LNCaP clone FGC (cell line): ENCODE results near the gene NBL1.

Experiments used
- DNase-seq: peaks from one replicate; pipeline ENCODE4 v3.0.0-alpha.2; 2011; ENCODE audit warnings: low read depth
- H3K4me3 ChIP-seq: 2 replicates; pipeline ENCODE4 v1.5.1; 2011; ENCODE audit warnings: mild to moderate bottlenecking, low read depth, low read length, control low read depth
- CTCF ChIP-seq: IDR thresholded peaks from 2 replicates; pipeline ENCODE4 v1.5.1; 2012; ENCODE audit warnings: mild to moderate bottlenecking; ENCODE audit not compliant: control insufficient read depth, insufficient read depth; ENCODE audit errors: extremely low read depth

NBL1 gene

GRCh38 chr1:19605967-19606366, 38.1 kb upstream of the NBL1 start:
- no peak overlapping the region for H3K4me3 ChIP-seq
- TF ChIP-seq CTCF: no peak
- DNase-seq: no peak

- no peak overlapping the region; the same call in 1 of the 2 replicates for H3K4me3 ChIP-seq
- peak; percentile 59 for DNase-seq
- TF ChIP-seq CTCF: no peak
Observed at GRCh38 chr1:19606817-19607642, 37.1 kb upstream of the NBL1 start.

- DNase-seq: no peak
Observed at GRCh38 chr1:19608232-19608631, 35.9 kb upstream of the NBL1 start.

GRCh38 chr1:19610282-19610981, 33.7 kb upstream of the NBL1 start:
- no peak overlapping the region for H3K4me3 ChIP-seq
- no peak for DNase-seq
- TF ChIP-seq CTCF: no peak

More at GRCh38 chr1:19608232-19608631, 35.9 kb upstream of the NBL1 start:
- H3K4me3 ChIP-seq: no peak overlapping the region
- TF ChIP-seq CTCF: no peak

GRCh38 chr1:19612530-19612929, 31.6 kb upstream of the NBL1 start:
- DNase-seq: no peak
- TF ChIP-seq CTCF: no peak
- H3K4me3 ChIP-seq: no peak overlapping the region

GRCh38 chr1:19613171-19613703, 30.9 kb upstream of the NBL1 start:
- no peak for TF ChIP-seq CTCF
- no peak overlapping the region for H3K4me3 ChIP-seq
- no peak for DNase-seq
